Thyroid gland (tissue), 4 donors: ENCODE measurements around the gene BTBD9.

Experiments used
- CTCF ChIP-seq, 6 experiments: fragments of 200-600 bp in 3 of 6; fragments of 450-650 bp in 3 of 6; sonication (generic) in 3 of 6; IDR thresholded peaks; one replicate each; pipeline ENCODE4 v1.5.1; 2016 to 2019; ENCODE audit warnings: antibody characterized with exemption in 6 of 6, mild to moderate bottlenecking in 2 of 6, inconsistent platforms in 1 of 6, moderate library complexity in 1 of 6
- POLR2A ChIP-seq, 2 donors: fragments of 450-650 bp; IDR thresholded peaks; one replicate each; pipeline ENCODE4 v1.6.1; 2017; ENCODE audit warnings: antibody characterized with exemption in 2 of 2, mild to moderate bottlenecking in 2 of 2, moderate library complexity in 1 of 2

GRCh38 chr6:38603966-38604365, 35.8 kb downstream of the BTBD9 start:
- TF ChIP-seq POLR2A (IDR thresholded peaks at IDR 0.05) (no peak), CTCF (IDR thresholded peaks at IDR 0.05) (no peak)
